Inflammatory macrophage treated with lipopolysaccharide for 4 hours (primary cell): ENCODE results near the gene NACC2.
A peak's percentile ranks its signal among the peaks of the same experiment; 100 is the strongest.

Experiments used
- DNase-seq: peaks from one replicate; pipeline ENCODE4 v3.0.0-alpha.2; 2020

The NACC2 gene

GRCh38 chr9:135989722-135990467 is 105.2 kb downstream of the NACC2 start:
- DNase-seq = peak; percentile 19

GRCh38 chr9:135989157-135989556 is 105.9 kb downstream of the NACC2 start:
- no peak for DNase-seq

- DNase-seq = no peak
These were observed 106.6 kb downstream of the NACC2 start for GRCh38 chr9:135988493-135988892.

GRCh38 chr9:135987838-135988404 is 107.2 kb downstream of the NACC2 start:
- no peak for DNase-seq

- DNase-seq = no peak
These were observed 108.5 kb downstream of the NACC2 start for GRCh38 chr9:135986605-135987004.

- no peak for DNase-seq
These were observed 109.2 kb downstream of the NACC2 start for GRCh38 chr9:135985889-135986288.

GRCh38 chr9:135985459-135985774 is 109.7 kb downstream of the NACC2 start:
- DNase-seq = no peak

GRCh38 chr9:135984072-135984710 is 110.9 kb downstream of the NACC2 start:
- DNase-seq = no peak

- DNase-seq = no peak
These were observed 111.6 kb downstream of the NACC2 start for GRCh38 chr9:135983208-135984071.

GRCh38 chr9:135982499-135983207 is 112.4 kb downstream of the NACC2 start:
- no peak for DNase-seq

- DNase-seq = no peak
These were observed 114.0 kb downstream of the NACC2 start for GRCh38 chr9:135980926-135981630.

GRCh38 chr9:135979547-135980166 is 115.4 kb downstream of the NACC2 start:
- DNase-seq = no peak

- no peak for DNase-seq
These were observed 116.2 kb downstream of the NACC2 start for GRCh38 chr9:135978642-135979546.

GRCh38 chr9:135976944-135977343 is 118.1 kb downstream of the NACC2 start:
- no peak for DNase-seq

GRCh38 chr9:135976531-135976930 is 118.6 kb downstream of the NACC2 start:
- DNase-seq = no peak

GRCh38 chr9:135975834-135976233 is 119.3 kb downstream of the NACC2 start:
- DNase-seq = no peak

GRCh38 chr9:135974220-135974573 is 120.9 kb downstream of the NACC2 start:
- no peak for DNase-seq

GRCh38 chr9:135973277-135974219 is 121.5 kb downstream of the NACC2 start:
- DNase-seq = peak; percentile 72

GRCh38 chr9:135971892-135972291 is 123.2 kb downstream of the NACC2 start:
- no peak for DNase-seq
